ENCODE measurements around the gene CD93.

CD93 gene

GRCh38 chr20:23120261-23120660, 34.1 kb upstream of the CD93 start:
- in situ Hi-C loops (cut with MboI; ENCODE audit: low pct_unique_long_range_greater_than_20kb, low sequenced_read_pairs, unreplicated experiment) = no loop called here
- TF ChIP-seq, protein P1, sequence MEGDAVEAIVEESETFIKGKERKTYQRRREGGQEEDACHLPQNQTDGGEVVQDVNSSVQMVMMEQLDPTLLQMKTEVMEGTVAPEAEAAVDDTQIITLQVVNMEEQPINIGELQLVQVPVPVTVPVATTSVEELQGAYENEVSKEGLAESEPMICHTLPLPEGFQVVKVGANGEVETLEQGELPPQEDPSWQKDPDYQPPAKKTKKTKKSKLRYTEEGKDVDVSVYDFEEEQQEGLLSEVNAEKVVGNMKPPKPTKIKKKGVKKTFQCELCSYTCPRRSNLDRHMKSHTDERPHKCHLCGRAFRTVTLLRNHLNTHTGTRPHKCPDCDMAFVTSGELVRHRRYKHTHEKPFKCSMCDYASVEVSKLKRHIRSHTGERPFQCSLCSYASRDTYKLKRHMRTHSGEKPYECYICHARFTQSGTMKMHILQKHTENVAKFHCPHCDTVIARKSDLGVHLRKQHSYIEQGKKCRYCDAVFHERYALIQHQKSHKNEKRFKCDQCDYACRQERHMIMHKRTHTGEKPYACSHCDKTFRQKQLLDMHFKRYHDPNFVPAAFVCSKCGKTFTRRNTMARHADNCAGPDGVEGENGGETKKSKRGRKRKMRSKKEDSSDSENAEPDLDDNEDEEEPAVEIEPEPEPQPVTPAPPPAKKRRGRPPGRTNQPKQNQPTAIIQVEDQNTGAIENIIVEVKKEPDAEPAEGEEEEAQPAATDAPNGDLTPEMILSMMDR (IDR thresholded peaks at IDR 0.05; ENCODE audit: extremely low read depth, insufficient read depth, missing control alignments) = no peak
- DNase-seq (ENCODE audit: low spot score) = no peak

- in situ Hi-C loops (cut with MboI; ENCODE audit: low pct_unique_long_range_greater_than_20kb, low sequenced_read_pairs, unreplicated experiment) = no loop called here
- DNase-seq (ENCODE audit: low spot score) = no peak
- TF ChIP-seq, protein P1 (IDR thresholded peaks at IDR 0.05; ENCODE audit: extremely low read depth, insufficient read depth, missing control alignments) = no peak
Measured at GRCh38 chr20:23119456-23120216, 33.5 kb upstream of the CD93 start.

DNA sequence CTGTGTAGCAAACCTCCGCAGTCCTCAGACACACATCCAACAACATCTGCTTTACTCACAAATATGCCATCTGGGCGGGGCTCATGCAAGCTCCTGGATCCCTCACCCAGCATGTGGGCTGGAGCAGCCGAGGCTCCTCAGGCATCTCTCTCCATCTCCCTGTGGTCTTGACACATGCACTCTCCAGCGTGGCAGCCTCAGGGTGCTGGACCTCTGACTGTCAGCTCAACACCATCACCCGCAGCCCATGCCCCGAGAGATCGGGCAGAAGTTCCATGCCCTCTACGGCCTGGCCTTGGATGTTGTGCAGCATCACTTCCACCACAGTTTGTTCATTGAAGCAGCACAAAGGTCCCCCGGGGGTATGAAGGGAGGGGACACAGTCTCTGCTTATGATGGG, 32.6 kb upstream of the CD93 start:
- TF ChIP-seq, protein P1 (IDR thresholded peaks at IDR 0.05; ENCODE audit: extremely low read depth, insufficient read depth, missing control alignments) = no peak
- in situ Hi-C loops (cut with MboI; ENCODE audit: low pct_unique_long_range_greater_than_20kb, low sequenced_read_pairs, unreplicated experiment) = no loop called here
- DNase-seq (ENCODE audit: low spot score) = no peak

GRCh38 chr20:23118144-23118543, 32.0 kb upstream of the CD93 start:
- in situ Hi-C loops (cut with MboI; ENCODE audit: low pct_unique_long_range_greater_than_20kb, low sequenced_read_pairs, unreplicated experiment) = no loop called here
- peak; percentile 67 for DNase-seq (ENCODE audit: low spot score)
- TF ChIP-seq, protein P1 (IDR thresholded peaks at IDR 0.05; ENCODE audit: extremely low read depth, insufficient read depth, missing control alignments) = no peak

- in situ Hi-C loops (cut with MboI; ENCODE audit: low pct_unique_long_range_greater_than_20kb, low sequenced_read_pairs, unreplicated experiment) = no loop called here
- TF ChIP-seq, protein P1 (IDR thresholded peaks at IDR 0.05; ENCODE audit: extremely low read depth, insufficient read depth, missing control alignments) = no peak
- DNase-seq (ENCODE audit: low spot score) = no peak
Measured at GRCh38 chr20:23117738-23118137, 31.6 kb upstream of the CD93 start.

DNA sequence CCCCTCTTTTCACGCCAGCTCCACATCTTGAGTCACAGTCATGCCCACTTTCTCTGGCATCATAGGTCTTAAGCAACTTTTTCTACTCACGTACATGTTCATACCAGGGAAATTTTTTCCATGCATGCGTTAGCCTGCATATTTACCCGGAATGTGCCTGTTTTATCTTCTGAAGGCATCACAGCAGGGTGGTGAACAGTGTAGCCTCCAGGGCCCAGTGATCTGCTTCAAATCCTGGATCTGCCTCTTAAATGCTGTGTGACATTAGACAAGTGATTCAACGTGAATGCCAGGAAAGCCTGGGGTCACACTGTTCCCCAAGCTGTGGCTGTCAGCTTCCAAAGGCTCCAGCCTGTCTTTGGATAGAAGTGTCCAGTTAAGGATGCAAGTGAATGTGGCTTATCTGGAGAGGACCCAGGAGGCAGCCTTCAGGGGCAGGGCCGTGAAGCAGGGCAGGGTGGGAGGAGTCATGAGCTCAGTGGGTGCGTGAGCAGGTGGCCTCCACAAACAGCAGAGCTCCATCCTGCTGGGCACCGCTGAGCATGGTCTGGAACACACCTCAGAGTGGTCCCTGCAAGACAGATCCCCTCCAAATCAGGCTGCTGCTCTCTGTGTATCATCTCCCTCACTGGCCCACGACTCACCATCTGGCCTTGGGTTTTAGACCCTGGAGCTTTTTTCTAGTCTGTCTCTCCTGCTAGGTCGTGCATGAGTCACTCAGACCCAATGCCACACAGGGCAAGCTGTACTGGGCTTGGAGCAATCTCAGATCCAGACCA, 30.4 kb upstream of the CD93 start:
- in situ Hi-C loops (cut with MboI; ENCODE audit: low pct_unique_long_range_greater_than_20kb, low sequenced_read_pairs, unreplicated experiment) = no loop called here
- TF ChIP-seq, protein P1 (IDR thresholded peaks at IDR 0.05; ENCODE audit: extremely low read depth, insufficient read depth, missing control alignments) = no peak
- no peak for DNase-seq (ENCODE audit: low spot score)

Measured in GM13977 (cell line).